IPS-20b (cell line): Measurements from ENCODE around the gene CLIC4.
"Not testable (repeated sequence)": the region's sequence is repeated elsewhere in the genome, so short reads cannot be mapped to it uniquely, and the experiment has no call there.

Source experiments
- H3K27ac ChIP-seq: one replicate; pipeline ENCODE4 v1.5.1; 2013; ENCODE audit warnings: low read length
- H3K27me3 ChIP-seq: 2 replicates; pipeline ENCODE4 v1.6.1; 2013; ENCODE audit warnings: mild to moderate bottlenecking, low read length, inconsistent platforms; ENCODE audit not compliant: insufficient read depth
- H3K36me3 ChIP-seq: 2 replicates; pipeline ENCODE4 v1.6.1; 2013; ENCODE audit warnings: low read depth, mild to moderate bottlenecking, inconsistent platforms, low read length, moderate library complexity; ENCODE audit not compliant: insufficient read depth
- H3K4me1 ChIP-seq: 2 replicates; pipeline ENCODE4 v1.6.1; 2013; ENCODE audit warnings: mild to moderate bottlenecking, control low read depth, inconsistent platforms, low read length, moderate library complexity; ENCODE audit not compliant: insufficient read depth
- H3K4me3 ChIP-seq: 2 replicates; pipeline ENCODE4 v1.5.1; 2013; ENCODE audit warnings: mild to moderate bottlenecking, low read length, inconsistent platforms
- H3K9ac ChIP-seq: 2 replicates; pipeline ENCODE4 v1.6.1; 2013; ENCODE audit warnings: low read depth, mild to moderate bottlenecking, inconsistent platforms, low read length, moderate library complexity
- H3K9me3 ChIP-seq: 2 replicates; pipeline ENCODE4 v1.6.1; 2013; ENCODE audit warnings: mild to moderate bottlenecking, low read depth, low read length, inconsistent platforms; ENCODE audit not compliant: insufficient read depth

Gene CLIC4

GRCh38 chr1:24768873-24769605 lies 23.8 kb downstream of the CLIC4 start:
- H3K27me3 ChIP-seq = no peaks in the 10 kb centered on the region
- H3K9ac ChIP-seq = no peak overlapping the region
- H3K27ac ChIP-seq = no peak overlapping the region

GRCh38 chr1:24769656-24770651 lies 24.7 kb downstream of the CLIC4 start:
- Histone ChIP-seq H3K27me3 (no peaks in the 10 kb centered on the region), H3K4me1 (peaks cover 13% of the 10 kb centered on the region; the same call in 1 of the 2 replicates), H3K9me3 (no peaks in the 10 kb centered on the region), H3K4me3 (no peak overlapping the region), H3K36me3 (no peaks in the 10 kb centered on the region), H3K27ac (no peak overlapping the region), H3K9ac (0 out of 2 replicates have a peak overlapping the region, but pooled peaks have one; percentile 15)

More at GRCh38 chr1:24768873-24769605, 23.8 kb downstream of the CLIC4 start:
- H3K4me3 ChIP-seq = no peak overlapping the region
- H3K36me3 ChIP-seq = no peaks in the 10 kb centered on the region
- no peaks in the 10 kb centered on the region for H3K9me3 ChIP-seq
- peaks cover 15% of the 10 kb centered on the region; the same call in 1 of the 2 replicates for H3K4me1 ChIP-seq

GRCh38 chr1:24770881-24771280 lies 25.6 kb downstream of the CLIC4 start:
- Histone ChIP-seq H3K36me3 (no peaks in the 10 kb centered on the region), H3K4me3 (no peak overlapping the region), H3K27me3 (no peaks in the 10 kb centered on the region), H3K27ac (no peak overlapping the region), H3K4me1 (peaks cover 8% of the 10 kb centered on the region; the same call in 1 of the 2 replicates), H3K9me3 (no peaks in the 10 kb centered on the region), H3K9ac (no peak overlapping the region)

- Histone ChIP-seq H3K4me1 (peaks cover 8% of the 10 kb centered on the region; the same call in 1 of the 2 replicates), H3K27me3 (no peaks in the 10 kb centered on the region), H3K27ac (no peak overlapping the region), H3K36me3 (no peaks in the 10 kb centered on the region), H3K9me3 (no peaks in the 10 kb centered on the region), H3K4me3 (no peak overlapping the region), H3K9ac (no peak overlapping the region)
Observed at GRCh38 chr1:24771574-24771973, 26.3 kb downstream of the CLIC4 start.

GRCh38 chr1:24773618-24774017 lies 28.4 kb downstream of the CLIC4 start:
- Histone ChIP-seq H3K27ac (no peak overlapping the region), H3K27me3 (no peaks in the 10 kb centered on the region), H3K9ac (no peak overlapping the region), H3K4me1 (peaks cover 8% of the 10 kb centered on the region; the same call in 1 of the 2 replicates), H3K4me3 (no peak overlapping the region), H3K9me3 (no peaks in the 10 kb centered on the region), H3K36me3 (no peaks in the 10 kb centered on the region)

GRCh38 chr1:24775348-24775747 lies 30.1 kb downstream of the CLIC4 start:
- Histone ChIP-seq H3K4me1 (no peaks in the 10 kb centered on the region), H3K9me3 (no peaks in the 10 kb centered on the region), H3K36me3 (no peaks in the 10 kb centered on the region), H3K9ac (no peak overlapping the region), H3K27ac (no peak overlapping the region), H3K4me3 (no peak overlapping the region), H3K27me3 (no peaks in the 10 kb centered on the region)

- no peaks in the 10 kb centered on the region for H3K36me3 ChIP-seq
- no peak overlapping the region for H3K4me3 ChIP-seq
- H3K4me1 ChIP-seq = no peaks in the 10 kb centered on the region
- no peaks in the 10 kb centered on the region for H3K27me3 ChIP-seq
- no peak overlapping the region for H3K27ac ChIP-seq
- H3K9me3 ChIP-seq = no peaks in the 10 kb centered on the region
- no peak overlapping the region for H3K9ac ChIP-seq
Observed at GRCh38 chr1:24775916-24776315, 30.7 kb downstream of the CLIC4 start.

GRCh38 chr1:24776821-24777220 lies 31.6 kb downstream of the CLIC4 start:
- H3K36me3 ChIP-seq = no peaks in the 10 kb centered on the region
- H3K27ac ChIP-seq = no peak overlapping the region
- H3K4me3 ChIP-seq = no peak overlapping the region
- H3K9ac ChIP-seq = no peak overlapping the region
- no peaks in the 10 kb centered on the region for H3K9me3 ChIP-seq
- no peaks in the 10 kb centered on the region for H3K27me3 ChIP-seq
- H3K4me1 ChIP-seq = no peaks in the 10 kb centered on the region

GRCh38 chr1:24778141-24778540 lies 32.9 kb downstream of the CLIC4 start:
- Histone ChIP-seq H3K27me3 (no peaks in the 10 kb centered on the region), H3K36me3 (no peaks in the 10 kb centered on the region), H3K27ac (no peak overlapping the region), H3K4me1 (no peaks in the 10 kb centered on the region), H3K9ac (no peak overlapping the region), H3K4me3 (no peak overlapping the region), H3K9me3 (no peaks in the 10 kb centered on the region)

GRCh38 chr1:24779199-24779598 lies 34.0 kb downstream of the CLIC4 start:
- H3K9me3 ChIP-seq, H3K36me3 ChIP-seq, H3K9ac ChIP-seq, H3K4me3 ChIP-seq, H3K27me3 ChIP-seq, H3K4me1 ChIP-seq, H3K27ac ChIP-seq: not testable (repeated sequence)

- no peaks in the 10 kb centered on the region for H3K4me1 ChIP-seq
Observed at GRCh38 chr1:24779689-24780464, 34.6 kb downstream of the CLIC4 start.

More at GRCh38 chr1:24779689-24780464, 34.6 kb downstream of the CLIC4 start:
- no peaks in the 10 kb centered on the region for H3K9me3 ChIP-seq
- no peak overlapping the region for H3K4me3 ChIP-seq
- H3K9ac ChIP-seq = no peak overlapping the region
- H3K27ac ChIP-seq = no peak overlapping the region
- no peaks in the 10 kb centered on the region for H3K27me3 ChIP-seq
- no peaks in the 10 kb centered on the region for H3K36me3 ChIP-seq
